PC-9 (cell line): Measurements from ENCODE around the gene SLC4A11.

Source experiments
- CTCF ChIP-seq: fragments of 200-600 bp; sonication (generic); conservative IDR thresholded peaks from 2 replicates; pipeline ENCODE4 v1.6.1; 2017; ENCODE audit warnings: mixed run types, antibody characterized with exemption, mild to moderate bottlenecking, moderate library complexity
- EZH2 ChIP-seq: fragments of 200-600 bp; sonication (generic); IDR thresholded peaks from 2 replicates; pipeline ENCODE4 v1.8.0; 2017; ENCODE audit warnings: antibody characterized with exemption, low read depth

GRCh38 chr20:3244613-3245012 is 5.6 kb upstream of the SLC4A11 start:
- no peak for TF ChIP-seq CTCF
- no peak for TF ChIP-seq EZH2
